ENCODE results near the gene NANS.

DNA sequence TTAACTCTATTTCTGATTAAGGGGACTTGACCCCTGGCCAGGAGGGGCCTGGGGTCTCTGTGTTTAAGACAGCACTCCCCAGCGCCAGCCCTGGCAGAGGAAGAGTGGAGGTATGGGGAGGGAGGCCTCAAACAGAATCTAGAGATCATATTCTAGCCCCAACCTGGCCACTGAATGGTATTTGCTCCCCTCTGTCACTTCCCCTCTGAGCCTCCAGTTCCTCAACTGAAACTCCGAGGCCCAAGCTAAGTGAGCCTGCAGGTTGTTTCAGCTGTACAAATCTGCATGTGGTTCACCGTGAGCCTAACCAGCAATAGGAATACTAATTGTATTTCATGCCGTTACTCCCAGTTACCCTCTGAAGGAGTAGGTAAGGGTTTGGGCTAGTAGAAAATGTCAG is 37.4 kb upstream of the NANS start:
- TF ChIP-seq, protein P1, sequence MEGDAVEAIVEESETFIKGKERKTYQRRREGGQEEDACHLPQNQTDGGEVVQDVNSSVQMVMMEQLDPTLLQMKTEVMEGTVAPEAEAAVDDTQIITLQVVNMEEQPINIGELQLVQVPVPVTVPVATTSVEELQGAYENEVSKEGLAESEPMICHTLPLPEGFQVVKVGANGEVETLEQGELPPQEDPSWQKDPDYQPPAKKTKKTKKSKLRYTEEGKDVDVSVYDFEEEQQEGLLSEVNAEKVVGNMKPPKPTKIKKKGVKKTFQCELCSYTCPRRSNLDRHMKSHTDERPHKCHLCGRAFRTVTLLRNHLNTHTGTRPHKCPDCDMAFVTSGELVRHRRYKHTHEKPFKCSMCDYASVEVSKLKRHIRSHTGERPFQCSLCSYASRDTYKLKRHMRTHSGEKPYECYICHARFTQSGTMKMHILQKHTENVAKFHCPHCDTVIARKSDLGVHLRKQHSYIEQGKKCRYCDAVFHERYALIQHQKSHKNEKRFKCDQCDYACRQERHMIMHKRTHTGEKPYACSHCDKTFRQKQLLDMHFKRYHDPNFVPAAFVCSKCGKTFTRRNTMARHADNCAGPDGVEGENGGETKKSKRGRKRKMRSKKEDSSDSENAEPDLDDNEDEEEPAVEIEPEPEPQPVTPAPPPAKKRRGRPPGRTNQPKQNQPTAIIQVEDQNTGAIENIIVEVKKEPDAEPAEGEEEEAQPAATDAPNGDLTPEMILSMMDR (optimal IDR thresholded peaks at IDR 0.05 in 1 of 3, IDR thresholded peaks at IDR 0.05 in 1 of 3, conservative IDR thresholded peaks at IDR 0.05 in 1 of 3; ENCODE audit: extremely low read depth in 1 of 3, insufficient read depth in 2 of 3, low read length in 3 of 3): no peak
- no peak for TF ChIP-seq EZH2 (IDR thresholded peaks at IDR 0.05; ENCODE audit: low read length)
